Iris pigment epithelial cell (primary cell): ENCODE data around the gene LRRC74B.
A peak's percentile ranks its signal among the peaks of the same experiment; 100 is the strongest.

Experiments
- DNase-seq: peaks from one replicate; pipeline ENCODE4 v3.0.0-alpha.2; 2011; ENCODE audit warnings: low read depth

Gene LRRC74B

DNA sequence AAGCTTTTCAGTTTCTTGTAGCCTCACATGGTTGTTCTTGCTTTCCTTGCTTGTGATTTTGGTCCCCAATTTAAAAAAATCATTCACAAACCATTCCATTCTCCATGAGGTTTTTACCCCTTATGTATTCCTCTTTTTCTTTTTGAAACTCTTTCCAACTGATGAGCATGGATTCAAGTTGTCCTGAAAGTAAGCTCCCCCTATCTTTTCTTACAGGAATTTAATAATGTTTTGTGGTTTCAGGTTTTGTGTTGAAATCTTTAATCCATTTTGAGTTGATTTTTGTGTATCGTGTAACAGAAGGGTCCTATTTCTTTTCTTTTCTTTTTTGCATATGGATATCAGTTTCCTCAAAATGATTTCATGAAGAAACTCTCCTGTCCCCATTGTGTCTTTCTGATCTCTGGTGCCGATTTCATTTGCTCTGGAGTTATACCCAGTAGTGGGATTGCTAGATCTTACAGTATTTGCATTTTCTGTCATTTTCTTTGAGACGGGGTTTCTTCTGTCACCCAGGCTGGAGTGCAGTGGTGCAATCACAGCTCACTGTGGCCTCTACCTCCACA is 58.5 kb downstream of the LRRC74B start:
- DNase-seq: no peak

DNA sequence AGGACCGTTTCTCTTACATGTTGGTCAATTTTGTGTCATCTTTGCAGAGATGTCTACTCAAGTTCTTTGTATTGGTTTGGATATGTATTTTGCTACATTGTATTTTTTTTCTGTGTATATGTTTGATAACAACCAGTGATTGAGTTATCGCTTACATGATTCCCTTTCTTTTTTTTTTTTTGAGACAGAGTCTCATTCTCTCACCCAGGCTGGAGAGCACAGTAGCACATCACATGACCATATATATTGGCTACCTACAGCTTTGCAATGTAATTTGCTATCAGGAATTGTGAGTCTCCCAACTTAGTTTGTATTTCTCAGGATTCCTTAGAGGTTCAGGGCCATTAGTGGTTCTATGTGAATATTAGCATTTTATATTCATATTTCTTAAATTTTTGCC is 59.5 kb downstream of the LRRC74B start:
- no peak for DNase-seq

DNA sequence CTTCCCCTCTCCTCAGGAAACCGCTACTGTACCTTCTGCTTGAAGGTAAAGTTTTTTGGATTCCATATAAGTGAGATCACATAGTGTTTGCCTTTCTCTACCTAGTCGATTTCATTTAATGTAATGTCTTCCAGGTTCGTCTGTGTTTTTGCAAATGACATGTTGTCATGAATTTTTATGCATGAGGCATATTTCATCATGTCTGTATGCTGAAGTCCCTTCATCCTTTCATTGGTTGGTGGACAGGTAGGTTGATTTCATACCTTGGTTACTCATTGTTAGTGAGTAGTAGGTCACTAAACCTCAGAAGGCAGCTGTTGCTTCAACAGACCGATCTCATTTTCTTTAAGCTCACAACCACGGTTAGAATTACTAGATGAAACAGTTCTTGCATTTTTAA is 60.3 kb downstream of the LRRC74B start:
- no peak for DNase-seq

DNA sequence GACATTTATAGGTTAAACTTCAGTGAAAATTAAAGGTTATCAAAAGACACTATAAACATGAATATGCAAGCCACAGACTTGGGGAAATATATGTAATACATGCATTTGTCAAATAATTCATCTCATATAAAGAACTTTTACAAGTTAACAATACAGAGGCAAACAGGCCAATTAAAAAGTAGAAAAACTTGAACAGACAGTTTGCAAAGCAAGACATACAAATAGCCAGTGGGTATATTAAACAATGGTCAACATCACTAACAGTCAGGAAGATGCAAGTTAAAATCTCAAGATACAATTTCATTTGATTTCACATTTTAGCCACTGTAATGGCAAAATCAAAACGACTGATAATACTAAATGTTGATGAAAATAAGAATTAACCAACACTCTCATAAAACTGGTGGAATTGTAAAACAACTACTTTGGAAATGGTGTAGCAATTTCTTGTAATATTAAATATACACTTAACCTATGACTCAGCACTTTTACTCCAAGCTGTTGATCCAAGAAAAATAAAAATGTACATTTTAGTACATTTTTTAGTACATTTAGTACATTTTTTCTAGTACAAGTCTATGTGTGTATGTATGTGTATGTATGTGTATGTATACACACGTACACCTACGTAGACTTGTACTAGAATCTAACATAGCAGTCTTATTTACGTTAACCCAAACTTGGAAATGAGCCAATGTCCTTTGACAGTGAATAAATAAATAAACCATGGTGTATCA is 62.8 kb downstream of the LRRC74B start:
- peak; percentile 32 for DNase-seq
